ENCODE data around the gene BOK.

- TF ChIP-seq EZH2 (IDR thresholded peaks at IDR 0.05; ENCODE audit: low read length, unreplicated experiment), result no peak
- TF ChIP-seq, protein P1, sequence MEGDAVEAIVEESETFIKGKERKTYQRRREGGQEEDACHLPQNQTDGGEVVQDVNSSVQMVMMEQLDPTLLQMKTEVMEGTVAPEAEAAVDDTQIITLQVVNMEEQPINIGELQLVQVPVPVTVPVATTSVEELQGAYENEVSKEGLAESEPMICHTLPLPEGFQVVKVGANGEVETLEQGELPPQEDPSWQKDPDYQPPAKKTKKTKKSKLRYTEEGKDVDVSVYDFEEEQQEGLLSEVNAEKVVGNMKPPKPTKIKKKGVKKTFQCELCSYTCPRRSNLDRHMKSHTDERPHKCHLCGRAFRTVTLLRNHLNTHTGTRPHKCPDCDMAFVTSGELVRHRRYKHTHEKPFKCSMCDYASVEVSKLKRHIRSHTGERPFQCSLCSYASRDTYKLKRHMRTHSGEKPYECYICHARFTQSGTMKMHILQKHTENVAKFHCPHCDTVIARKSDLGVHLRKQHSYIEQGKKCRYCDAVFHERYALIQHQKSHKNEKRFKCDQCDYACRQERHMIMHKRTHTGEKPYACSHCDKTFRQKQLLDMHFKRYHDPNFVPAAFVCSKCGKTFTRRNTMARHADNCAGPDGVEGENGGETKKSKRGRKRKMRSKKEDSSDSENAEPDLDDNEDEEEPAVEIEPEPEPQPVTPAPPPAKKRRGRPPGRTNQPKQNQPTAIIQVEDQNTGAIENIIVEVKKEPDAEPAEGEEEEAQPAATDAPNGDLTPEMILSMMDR (conservative IDR thresholded peaks at IDR 0.05; ENCODE audit: low read depth, low read length), result no peak
- TF ChIP-seq EZH2phosphoT487 (IDR thresholded peaks at IDR 0.05; ENCODE audit: borderline replicate concordance, low read length), result no peak
Measured at GRCh38 chr2:241531161-241531722, 27.3 kb upstream of the BOK start.

Measured in PC-3 (cell line).